Loucy (cell line): Measurements from ENCODE around the gene RAD51B.

Source experiments
- H2AFZ ChIP-seq: fragments of 200-600 bp; sonication (generic); 2 replicates; pipeline ENCODE4 v1.6.0; 2016; ENCODE audit warnings: antibody characterized with exemption, mild to moderate bottlenecking, low read length, moderate library complexity
- H3F3A ChIP-seq: fragments of 200-600 bp; 2 replicates; pipeline ENCODE4 v1.6.0; 2016; ENCODE audit warnings: antibody characterized with exemption, low read depth, mild to moderate bottlenecking
- H3K27me3 ChIP-seq: fragments of 200-600 bp; sonication (generic); 2 replicates; pipeline ENCODE4 v1.6.1; 2014; ENCODE audit warnings: low read length, mild to moderate bottlenecking; ENCODE audit not compliant: insufficient read depth, poor library complexity, severe bottlenecking
- H3K36me3 ChIP-seq: fragments of 200-600 bp; sonication (generic); 2 replicates; pipeline ENCODE4 v1.6.1; 2016; ENCODE audit warnings: low read length; ENCODE audit not compliant: insufficient read depth
- H3K4me1 ChIP-seq: fragments of 200-600 bp; sonication (generic); 2 replicates; pipeline ENCODE4 v1.5.1; 2014; ENCODE audit warnings: low read length, mild to moderate bottlenecking; ENCODE audit not compliant: insufficient read depth, poor library complexity, severe bottlenecking
- H3K4me2 ChIP-seq: fragments of 200-600 bp; sonication (generic); 2 replicates; pipeline ENCODE4 v1.6.0; 2014; ENCODE audit warnings: antibody characterized with exemption, low read length, low read depth, mild to moderate bottlenecking; ENCODE audit not compliant: poor library complexity, severe bottlenecking
- H3K4me3 ChIP-seq: fragments of 200-600 bp; sonication (generic); 2 replicates; pipeline ENCODE4 v1.5.1; 2014; ENCODE audit warnings: low read length, mild to moderate bottlenecking, mixed read lengths; ENCODE audit not compliant: poor library complexity, severe bottlenecking
- H3K79me2 ChIP-seq: fragments of 200-600 bp; sonication (generic); 2 replicates; pipeline ENCODE4 v1.6.1; 2014; ENCODE audit warnings: low read length; ENCODE audit not compliant: insufficient read depth
- H3K9ac ChIP-seq: fragments of 200-600 bp; sonication (generic); 2 replicates; pipeline ENCODE4 v1.6.0; 2014; ENCODE audit warnings: mild to moderate bottlenecking, low read depth, low read length, moderate library complexity; ENCODE audit not compliant: poor library complexity, severe bottlenecking
- H3K9me2 ChIP-seq: fragments of 200-600 bp; sonication (generic); replicated peaks from 2 replicates; pipeline ENCODE4 v1.6.1; 2016; ENCODE audit warnings: low read depth, low read length, mixed read lengths
- H3K9me3 ChIP-seq: fragments of 200-600 bp; sonication (generic); 2 replicates; pipeline ENCODE4 v1.6.1; 2014; ENCODE audit warnings: mild to moderate bottlenecking, antibody characterized with exemption, low read length, low read depth; ENCODE audit not compliant: insufficient read depth
- H4K20me1 ChIP-seq: fragments of 200-600 bp; sonication (generic); 2 replicates; pipeline ENCODE4 v1.6.0; 2014; ENCODE audit warnings: antibody characterized with exemption, low read length, mild to moderate bottlenecking; ENCODE audit not compliant: insufficient read depth, poor library complexity, severe bottlenecking
- EZH2phosphoT487 ChIP-seq: fragments of 200-600 bp; IDR thresholded peaks from 2 replicates; pipeline ENCODE4 v1.6.1; 2018; ENCODE audit warnings: antibody characterized with exemption, mild to moderate bottlenecking, moderate library complexity, borderline replicate concordance
- TF ChIP-seq, protein P1 (sequence below): fragments of 200-600 bp; sonication (generic); conservative IDR thresholded peaks from 2 replicates; pipeline ENCODE4 v1.5.1; 2014; ENCODE audit warnings: mild to moderate bottlenecking, antibody characterized with exemption, low read length

RAD51B gene

DNA sequence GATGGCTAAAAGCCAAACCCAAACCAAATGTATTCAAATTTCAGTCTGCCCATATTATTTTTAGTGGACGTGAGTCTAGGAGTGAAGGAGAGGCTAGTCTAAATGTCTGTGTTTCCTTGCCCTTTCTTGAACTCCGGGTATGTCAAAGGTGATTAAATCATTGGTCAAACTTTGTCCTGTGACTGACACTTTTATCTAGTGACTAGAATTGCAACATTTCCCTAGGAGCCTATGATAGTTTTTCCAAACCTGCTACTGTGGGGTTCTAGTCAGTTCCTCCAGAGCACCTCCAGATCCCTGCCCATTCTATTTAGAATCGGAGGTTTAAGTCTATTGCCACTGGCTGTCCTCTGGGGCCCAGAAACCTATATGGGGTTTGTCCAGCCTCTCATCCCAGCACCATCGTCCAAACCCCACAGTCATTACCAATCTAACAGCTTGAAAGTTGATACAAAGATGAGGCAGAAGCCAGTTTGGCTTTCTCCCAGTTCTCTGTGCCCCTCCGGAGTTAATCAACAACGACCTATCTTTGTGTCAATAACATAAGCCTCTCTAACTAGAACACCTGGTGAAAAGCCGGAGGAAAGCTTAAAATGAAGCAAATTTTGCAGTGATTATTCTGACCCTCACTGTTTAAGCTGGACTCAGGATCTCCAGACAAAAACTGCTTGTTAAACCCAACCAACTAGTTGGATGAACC, 666.6 kb downstream of the RAD51B start:
- Histone ChIP-seq H3K4me3 (no peak overlapping the region), H3K79me2 (no peaks in the 10 kb centered on the region), H3K4me2 (no peak overlapping the region), H3F3A (0 out of 2 replicates have a peak, but pooled peaks cover 5% of the 10 kb centered on the region), H3K27me3 (no peaks in the 10 kb centered on the region), H4K20me1 (no peaks in the 10 kb centered on the region), H3K4me1 (peaks cover 46% of the 10 kb centered on the region), H3K9ac (no peak overlapping the region), H3K9me3 (no peaks in the 10 kb centered on the region), H3K36me3 (no peaks in the 10 kb centered on the region), H3K9me2 (no peaks in the 10 kb centered on the region), H2AFZ (no peak overlapping the region)
- TF ChIP-seq, protein P1, sequence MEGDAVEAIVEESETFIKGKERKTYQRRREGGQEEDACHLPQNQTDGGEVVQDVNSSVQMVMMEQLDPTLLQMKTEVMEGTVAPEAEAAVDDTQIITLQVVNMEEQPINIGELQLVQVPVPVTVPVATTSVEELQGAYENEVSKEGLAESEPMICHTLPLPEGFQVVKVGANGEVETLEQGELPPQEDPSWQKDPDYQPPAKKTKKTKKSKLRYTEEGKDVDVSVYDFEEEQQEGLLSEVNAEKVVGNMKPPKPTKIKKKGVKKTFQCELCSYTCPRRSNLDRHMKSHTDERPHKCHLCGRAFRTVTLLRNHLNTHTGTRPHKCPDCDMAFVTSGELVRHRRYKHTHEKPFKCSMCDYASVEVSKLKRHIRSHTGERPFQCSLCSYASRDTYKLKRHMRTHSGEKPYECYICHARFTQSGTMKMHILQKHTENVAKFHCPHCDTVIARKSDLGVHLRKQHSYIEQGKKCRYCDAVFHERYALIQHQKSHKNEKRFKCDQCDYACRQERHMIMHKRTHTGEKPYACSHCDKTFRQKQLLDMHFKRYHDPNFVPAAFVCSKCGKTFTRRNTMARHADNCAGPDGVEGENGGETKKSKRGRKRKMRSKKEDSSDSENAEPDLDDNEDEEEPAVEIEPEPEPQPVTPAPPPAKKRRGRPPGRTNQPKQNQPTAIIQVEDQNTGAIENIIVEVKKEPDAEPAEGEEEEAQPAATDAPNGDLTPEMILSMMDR, result no peak
- TF ChIP-seq EZH2phosphoT487, result no peak

DNA sequence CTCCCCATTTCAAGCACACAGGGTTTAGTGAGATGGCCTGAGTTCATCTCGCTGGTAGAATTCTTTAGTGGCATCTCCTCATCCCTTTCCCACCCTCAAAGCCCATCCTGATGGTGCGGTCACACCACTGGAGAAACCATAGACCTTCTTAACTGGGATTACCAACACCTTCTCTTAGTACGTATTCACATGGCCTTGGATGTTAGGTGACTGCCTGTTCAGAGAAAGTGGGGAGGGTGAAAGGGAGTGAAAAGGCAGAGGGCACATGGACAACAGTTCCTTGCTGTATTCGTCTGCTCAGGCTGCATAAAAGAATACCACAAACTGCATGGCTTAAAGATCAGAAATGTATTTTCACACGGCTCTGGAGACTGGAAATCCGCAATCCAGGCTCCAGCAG, 667.2 kb downstream of the RAD51B start:
- peaks cover 46% of the 10 kb centered on the region for H3K4me1 ChIP-seq
- H3K36me3 ChIP-seq, result no peaks in the 10 kb centered on the region
- H3K9ac ChIP-seq, result no peak overlapping the region
- no peak overlapping the region for H3K4me2 ChIP-seq
- no peaks in the 10 kb centered on the region for H3K27me3 ChIP-seq
- H2AFZ ChIP-seq, result no peak overlapping the region
- no peaks in the 10 kb centered on the region for H3K9me3 ChIP-seq
- H3K79me2 ChIP-seq, result no peaks in the 10 kb centered on the region
- 0 out of 2 replicates have a peak, but pooled peaks cover 5% of the 10 kb centered on the region for H3F3A ChIP-seq
- H3K9me2 ChIP-seq, result no peaks in the 10 kb centered on the region
- no peak for TF ChIP-seq EZH2phosphoT487
- TF ChIP-seq, protein P1, result no peak
- no peaks in the 10 kb centered on the region for H4K20me1 ChIP-seq
- no peak overlapping the region for H3K4me3 ChIP-seq

DNA sequence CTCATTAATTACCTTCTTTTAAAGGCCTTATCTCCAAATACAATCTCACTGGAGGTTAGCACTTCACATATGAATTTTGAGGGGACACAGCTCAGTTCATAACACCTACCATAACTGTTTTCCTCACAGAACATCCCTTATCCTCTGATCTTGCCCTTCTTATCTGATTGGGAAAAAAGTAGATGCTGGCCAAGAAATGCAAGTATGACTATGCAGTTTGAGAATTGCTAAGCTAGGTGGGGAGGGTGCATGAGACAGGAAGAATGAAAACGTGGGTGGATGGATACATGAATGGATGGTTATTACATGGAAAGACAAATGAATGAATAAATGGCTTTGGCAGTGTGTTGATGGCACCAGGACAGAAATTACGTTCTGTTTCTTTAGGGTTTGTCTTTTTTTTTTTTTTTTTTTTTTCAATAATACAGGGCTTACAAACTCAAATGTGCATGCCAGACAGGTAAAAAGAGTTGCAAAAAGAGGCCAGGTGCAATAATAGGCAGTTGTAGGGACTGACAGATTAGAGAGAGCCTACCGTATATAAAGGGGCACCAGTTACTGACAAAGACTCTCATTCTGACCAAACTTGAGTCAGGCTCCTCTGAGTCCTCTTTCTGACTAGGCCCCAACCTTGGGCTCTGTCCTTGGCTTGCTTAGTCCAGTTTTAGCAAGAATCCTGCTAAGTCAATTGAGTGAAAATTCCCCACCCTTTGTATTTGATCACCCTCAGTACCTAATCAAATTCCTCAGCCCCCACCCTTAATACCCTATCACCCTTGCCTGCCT, 668.4 kb downstream of the RAD51B start:
- Histone ChIP-seq H3K4me1 (peaks cover 41% of the 10 kb centered on the region), H3K9me3 (no peaks in the 10 kb centered on the region), H3K27me3 (no peaks in the 10 kb centered on the region), H4K20me1 (no peaks in the 10 kb centered on the region), H3K9me2 (no peaks in the 10 kb centered on the region), H3K4me2 (no peak overlapping the region), H3K36me3 (no peaks in the 10 kb centered on the region), H3K4me3 (no peak overlapping the region), H3K79me2 (no peaks in the 10 kb centered on the region), H3F3A (0 out of 2 replicates have a peak, but pooled peaks cover 5% of the 10 kb centered on the region), H3K9ac (no peak overlapping the region), H2AFZ (no peak overlapping the region)
- TF ChIP-seq EZH2phosphoT487, result no peak
- TF ChIP-seq, protein P1, result no peak
